ENCODE results near the gene NDUFV3.

The NDUFV3 gene

DNA sequence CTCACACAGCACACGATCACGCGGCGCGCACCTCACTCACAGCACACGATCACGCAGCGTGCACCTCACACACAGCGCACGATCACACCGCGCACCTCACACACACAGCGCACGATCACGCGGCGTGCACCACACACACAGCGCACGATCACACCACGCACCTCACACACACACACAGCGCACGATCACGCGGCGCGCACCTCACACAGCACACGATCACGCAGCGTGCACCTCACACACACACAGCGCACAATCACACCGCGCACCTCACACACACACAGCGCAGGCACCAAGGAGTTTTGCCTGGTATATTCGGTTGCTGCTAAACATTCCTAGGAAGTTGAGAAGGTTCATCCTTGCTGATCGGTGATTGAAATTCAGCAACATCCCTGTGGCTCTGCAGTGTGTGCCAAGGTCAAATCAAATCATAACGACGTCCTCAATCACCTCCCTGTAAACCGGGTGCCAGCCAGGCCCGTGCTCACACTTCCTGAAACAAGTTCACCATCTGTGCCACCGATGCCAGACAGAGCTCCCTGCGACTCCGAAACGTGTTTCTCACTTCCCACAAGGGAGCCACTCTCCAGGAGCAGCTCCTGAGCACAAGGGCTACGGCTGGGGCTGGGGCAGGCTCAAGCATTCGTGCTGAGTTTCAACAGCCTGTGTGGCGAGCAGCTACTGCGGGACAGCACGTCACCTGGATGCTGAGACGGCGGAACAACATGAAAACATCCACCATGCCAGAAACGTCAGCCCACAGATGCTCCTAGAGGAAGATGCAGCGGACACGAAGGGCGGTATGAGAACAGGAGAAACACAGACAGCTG is 44.0 kb upstream of the NDUFV3 start:
- TF ChIP-seq CTCF (IDR thresholded peaks at IDR 0.05; ENCODE audit: low read depth, low read length, poor library complexity, severe bottlenecking) (no peak), EZH2phosphoT487 (IDR thresholded peaks at IDR 0.05; ENCODE audit: borderline replicate concordance, low read length) (no peak)
- Histone ChIP-seq H3K9me3 (ENCODE audit: control insufficient read depth, insufficient read depth, low read length) (no peaks in the 10 kb centered on the region), H3F3A (ENCODE audit: control insufficient read depth, insufficient read depth) (no peaks in the 10 kb centered on the region), H3K4me3 (ENCODE audit: low read length) (no peak overlapping the region), H3K27me3 (ENCODE audit: control insufficient read depth, low read length) (no peaks in the 10 kb centered on the region), H3K36me3 (ENCODE audit: control insufficient read depth, low read length) (peaks cover 90% of the 10 kb centered on the region), H4K20me1 (ENCODE audit: control insufficient read depth, insufficient read depth, low read depth, low read length) (peaks cover 4% of the 10 kb centered on the region; the same call in 1 of the 2 replicates), H3K9me2 (replicated peaks; ENCODE audit: control insufficient read depth, low read length) (no peaks in the 10 kb centered on the region), H3K4me2 (ENCODE audit: low read length) (no peak overlapping the region), H3K4me1 (ENCODE audit: control insufficient read depth, low read length) (no peaks in the 10 kb centered on the region), H3K27ac (ENCODE audit: low read depth, low read length) (no peak overlapping the region), H3K79me2 (ENCODE audit: control insufficient read depth, low read length) (peaks cover 78% of the 10 kb centered on the region)

DNA sequence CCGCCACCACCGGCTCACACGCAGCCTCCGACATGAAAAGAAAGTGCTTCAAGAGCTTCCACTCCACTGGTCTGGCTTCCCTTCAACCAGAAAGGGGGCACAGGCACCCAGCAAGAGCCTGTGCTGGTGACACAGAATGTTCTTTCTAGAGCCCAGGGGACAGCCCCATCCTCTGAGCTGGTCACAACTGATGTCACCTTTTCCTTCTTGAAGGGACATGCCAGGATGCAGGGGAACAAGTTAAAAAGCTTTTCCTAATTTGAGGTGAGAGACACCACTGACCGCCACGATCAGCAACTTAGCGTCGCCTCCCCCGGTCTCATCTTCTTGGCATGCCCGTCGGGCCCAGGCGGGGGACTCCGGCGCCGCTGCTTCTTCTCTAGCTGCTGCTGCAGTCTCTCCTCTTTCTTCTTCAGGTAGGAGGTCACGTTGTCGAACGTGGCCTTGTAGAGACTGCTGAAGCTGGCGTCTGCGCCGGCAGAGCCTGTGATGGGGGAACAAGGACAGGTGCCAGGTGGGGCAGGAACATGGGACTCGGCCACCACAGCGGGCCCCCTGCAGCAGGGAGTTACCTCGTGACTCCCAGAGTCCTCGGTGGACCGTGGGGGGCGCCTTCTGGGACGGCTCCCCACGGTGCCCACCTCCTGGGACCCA is 43.2 kb upstream of the NDUFV3 start:
- TF ChIP-seq EZH2phosphoT487 (IDR thresholded peaks at IDR 0.05; ENCODE audit: borderline replicate concordance, low read length) (no peak), CTCF (IDR thresholded peaks at IDR 0.05; ENCODE audit: low read depth, low read length, poor library complexity, severe bottlenecking) (no peak)
- H3K4me1 ChIP-seq (ENCODE audit: control insufficient read depth, low read length): no peaks in the 10 kb centered on the region
- H4K20me1 ChIP-seq (ENCODE audit: control insufficient read depth, insufficient read depth, low read depth, low read length): peaks cover 4% of the 10 kb centered on the region; the same call in 1 of the 2 replicates
- no peaks in the 10 kb centered on the region for H3F3A ChIP-seq (ENCODE audit: control insufficient read depth, insufficient read depth)
- peaks cover 71% of the 10 kb centered on the region for H3K79me2 ChIP-seq (ENCODE audit: control insufficient read depth, low read length)
- H3K9me3 ChIP-seq (ENCODE audit: control insufficient read depth, insufficient read depth, low read length): no peaks in the 10 kb centered on the region
- peaks cover 89% of the 10 kb centered on the region for H3K36me3 ChIP-seq (ENCODE audit: control insufficient read depth, low read length)
- no peaks in the 10 kb centered on the region for H3K27me3 ChIP-seq (ENCODE audit: control insufficient read depth, low read length)
- no peak overlapping the region for H3K4me2 ChIP-seq (ENCODE audit: low read length)
- no peak overlapping the region for H3K4me3 ChIP-seq (ENCODE audit: low read length)
- H3K27ac ChIP-seq (ENCODE audit: low read depth, low read length): no peak overlapping the region
- no peaks in the 10 kb centered on the region for H3K9me2 ChIP-seq (replicated peaks; ENCODE audit: control insufficient read depth, low read length)

DNA sequence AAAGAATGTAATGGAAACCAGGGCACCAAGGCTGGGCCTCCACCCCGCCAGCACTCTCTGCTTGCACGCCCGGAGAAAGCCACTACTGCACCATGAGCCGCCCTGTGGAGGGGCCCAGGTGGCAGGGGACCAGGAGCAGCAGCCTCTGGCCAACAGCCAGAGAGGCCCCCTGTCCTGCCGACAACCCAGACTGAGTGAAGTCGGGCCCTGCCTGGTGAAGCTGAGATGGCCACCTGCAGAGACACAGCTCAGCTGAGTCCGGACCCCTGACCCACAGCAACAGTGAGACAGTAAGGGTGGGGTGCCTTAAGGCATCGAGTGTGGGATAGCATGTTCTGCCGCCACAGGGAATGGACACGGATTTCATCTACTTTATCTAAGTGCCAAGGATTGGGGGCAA is 42.6 kb upstream of the NDUFV3 start:
- Histone ChIP-seq H3K4me1 (ENCODE audit: control insufficient read depth, low read length) (no peaks in the 10 kb centered on the region), H3K9me2 (replicated peaks; ENCODE audit: control insufficient read depth, low read length) (no peaks in the 10 kb centered on the region), H3K4me3 (ENCODE audit: low read length) (no peak overlapping the region), H3K27me3 (ENCODE audit: control insufficient read depth, low read length) (no peaks in the 10 kb centered on the region), H3K9me3 (ENCODE audit: control insufficient read depth, insufficient read depth, low read length) (no peaks in the 10 kb centered on the region), H3K4me2 (ENCODE audit: low read length) (no peak overlapping the region), H3F3A (ENCODE audit: control insufficient read depth, insufficient read depth) (no peaks in the 10 kb centered on the region), H3K79me2 (ENCODE audit: control insufficient read depth, low read length) (peaks cover 68% of the 10 kb centered on the region), H3K27ac (ENCODE audit: low read depth, low read length) (no peak overlapping the region), H3K36me3 (ENCODE audit: control insufficient read depth, low read length) (peaks cover 89% of the 10 kb centered on the region), H4K20me1 (ENCODE audit: control insufficient read depth, insufficient read depth, low read depth, low read length) (peaks cover 4% of the 10 kb centered on the region; the same call in 1 of the 2 replicates)
- TF ChIP-seq CTCF (IDR thresholded peaks at IDR 0.05; ENCODE audit: low read depth, low read length, poor library complexity, severe bottlenecking) (no peak), EZH2phosphoT487 (IDR thresholded peaks at IDR 0.05; ENCODE audit: borderline replicate concordance, low read length) (no peak)
